Astrocyte (in vitro differentiated cells and primary cell): Measurements from ENCODE around the gene BICDL2.

Experiments
- CTCF ChIP-seq: IDR thresholded peaks from 2 replicates; pipeline ENCODE4 v1.5.1; 2011; ENCODE audit warnings: low read depth, mild to moderate bottlenecking, inconsistent platforms, low read length, moderate library complexity; ENCODE audit not compliant: insufficient read depth
- EZH2 ChIP-seq: IDR thresholded peaks from 2 replicates; pipeline ENCODE4 v1.6.1; 2012; ENCODE audit warnings: mild to moderate bottlenecking, low read length, inconsistent platforms; ENCODE audit not compliant: insufficient read depth

- TF ChIP-seq EZH2 (no peak), CTCF (no peak)
Observed at GRCh38 chr16:3010510-3010909, 26.2 kb downstream of the BICDL2 start.
